Measurements from ENCODE around the gene ANGPT4. TPM values are rescaled to one million over a fixed set of nuclear protein-coding genes. Genes with fewer than 3 reads are reported as not detected.
A peak's percentile ranks its signal among the peaks of the same experiment; 100 is the strongest.
"Not testable (repeated sequence)": the region's sequence is repeated elsewhere in the genome, so short reads cannot be mapped to it uniquely, and the experiment has no call there.

The ANGPT4 gene
- total RNA-seq, 2 donors from 2014 or later: 0.24 to 1.1 TPM

GRCh38 chr20:856361-856775 lies 59.8 kb downstream of the ANGPT4 start:
- intact Hi-C loops (cut with DNase I): no loop called here
- DNase-seq (ENCODE audit: low spot score): peak; percentile 76

GRCh38 chr20:855466-856360 lies 60.4 kb downstream of the ANGPT4 start:
- intact Hi-C loops (cut with DNase I): no loop called here
- DNase-seq (ENCODE audit: low spot score): peak; percentile 29

DNA sequence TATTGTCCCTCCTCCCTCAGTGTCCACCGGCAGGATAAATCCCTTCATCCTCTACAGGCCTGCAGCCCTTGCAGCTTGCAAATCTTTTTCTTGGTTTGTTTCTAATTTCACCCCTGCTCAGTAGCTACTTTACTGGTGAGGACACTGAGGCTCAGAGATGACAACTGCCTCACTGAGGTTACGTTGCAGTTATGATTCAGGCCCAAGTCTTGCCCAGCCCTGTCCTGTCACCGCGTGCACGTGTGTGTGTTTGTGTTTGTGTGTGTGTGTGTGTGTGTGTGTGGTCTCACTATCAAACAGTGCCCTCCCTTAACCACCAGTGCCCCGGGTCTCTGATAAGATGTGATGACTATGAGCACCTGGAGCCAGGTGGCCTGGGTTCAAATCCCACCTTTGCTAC lies 61.5 kb downstream of the ANGPT4 start:
- intact Hi-C loops (cut with DNase I): no loop called here
- DNase-seq (ENCODE audit: low spot score): peak; percentile 31

DNA sequence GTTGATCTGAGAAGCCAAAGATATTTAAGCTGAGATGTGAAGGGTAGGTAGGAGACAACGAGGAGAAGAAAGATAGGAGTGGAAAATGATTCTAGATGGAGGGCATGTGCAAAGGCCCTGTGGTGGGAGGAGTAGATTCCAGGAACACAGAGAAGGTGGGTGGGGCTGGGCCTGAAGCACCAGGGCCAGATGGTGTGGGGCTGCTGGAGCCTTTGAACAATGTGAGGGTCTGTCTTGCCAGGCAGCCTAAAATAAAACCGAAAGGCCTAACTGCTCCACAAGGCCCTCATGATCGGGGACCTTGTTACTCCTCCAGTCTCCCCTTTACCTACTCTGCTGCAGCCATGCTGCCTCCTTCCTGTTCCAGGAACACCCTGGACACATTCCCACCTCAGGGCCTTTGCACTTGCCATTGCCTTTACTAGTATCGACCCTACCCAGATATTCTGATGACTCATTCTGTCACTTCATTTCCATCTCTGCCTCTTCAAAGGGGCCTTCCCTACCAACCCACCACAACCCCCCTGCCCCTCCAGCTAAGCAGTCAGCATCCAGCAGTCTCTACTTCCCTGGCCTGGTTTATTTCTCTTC lies 62.6 kb downstream of the ANGPT4 start:
- intact Hi-C loops (cut with DNase I): no loop called here
- DNase-seq (ENCODE audit: low spot score): peak; percentile 20

GRCh38 chr20:848731-849130 lies 67.4 kb downstream of the ANGPT4 start:
- intact Hi-C loops (cut with DNase I); DNase-seq (ENCODE audit: low spot score): not testable (repeated sequence)

GRCh38 chr20:848193-848592 lies 67.9 kb downstream of the ANGPT4 start:
- DNase-seq (ENCODE audit: low spot score): peak; percentile 67

DNA sequence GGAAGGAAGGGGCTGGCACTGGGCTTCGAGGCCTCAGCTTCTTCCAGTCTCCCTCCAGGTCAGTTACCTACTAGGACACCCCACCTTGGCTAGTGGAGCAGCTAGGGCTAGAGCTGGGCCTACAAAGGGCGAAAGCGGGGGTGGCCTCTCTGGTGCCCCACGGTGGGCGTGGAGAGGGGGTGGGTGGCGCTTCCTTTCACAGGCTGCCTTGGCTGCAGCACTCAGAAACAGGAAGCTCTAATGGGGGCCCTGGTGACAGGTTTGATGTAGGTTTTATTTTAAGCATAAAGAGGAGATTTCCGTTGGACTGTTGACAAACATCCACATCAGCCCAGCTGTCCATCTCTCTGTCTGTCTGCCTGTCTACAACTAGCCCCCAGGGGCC lies 69.2 kb downstream of the ANGPT4 start:
- DNase-seq (ENCODE audit: low spot score): peak; percentile 81
- intact Hi-C loops (cut with DNase I): no loop called here

More at GRCh38 chr20:848193-848592, 67.9 kb downstream of the ANGPT4 start:
- intact Hi-C loops (cut with DNase I): no loop called here

- DNase-seq (ENCODE audit: low spot score): peak; percentile 79
Observed at GRCh38 chr20:845941-846893, 69.9 kb downstream of the ANGPT4 start.

DNA sequence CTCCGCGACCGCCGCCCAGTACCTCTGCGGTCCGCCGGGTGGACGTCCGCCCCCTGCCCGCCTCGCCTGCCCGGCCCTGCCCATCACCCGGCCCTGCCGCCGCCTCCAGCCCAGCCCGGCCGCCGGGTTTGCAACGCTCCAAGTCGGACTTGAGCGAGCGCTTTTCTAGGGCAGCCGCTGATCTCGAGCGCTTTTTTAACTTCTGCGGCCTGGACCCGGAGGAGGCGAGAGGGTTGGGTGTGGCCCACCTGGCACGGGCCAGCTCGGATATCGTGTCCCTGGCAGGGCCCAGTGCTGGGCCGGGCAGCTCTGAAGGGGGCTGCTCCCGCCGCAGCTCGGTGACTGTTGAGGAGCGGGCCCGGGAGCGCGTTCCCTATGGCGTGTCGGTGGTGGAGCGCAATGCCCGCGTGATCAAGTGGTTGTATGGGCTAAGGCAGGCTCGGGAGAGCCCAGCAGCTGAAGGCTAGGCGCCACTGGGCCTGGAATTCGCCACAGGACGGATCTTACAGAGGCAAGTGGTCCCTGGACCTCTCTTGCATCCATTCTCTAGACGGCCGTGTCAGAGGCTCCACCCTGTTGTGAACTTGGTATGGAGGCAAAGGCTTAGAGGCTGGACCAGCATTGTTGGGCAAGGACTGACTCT lies 70.8 kb downstream of the ANGPT4 start:
- DNase-seq (ENCODE audit: low spot score): peak; percentile 79
- intact Hi-C loops (cut with DNase I): no loop called here

More at GRCh38 chr20:845941-846893, 69.9 kb downstream of the ANGPT4 start:
- intact Hi-C loops (cut with DNase I): no loop called here

DNA sequence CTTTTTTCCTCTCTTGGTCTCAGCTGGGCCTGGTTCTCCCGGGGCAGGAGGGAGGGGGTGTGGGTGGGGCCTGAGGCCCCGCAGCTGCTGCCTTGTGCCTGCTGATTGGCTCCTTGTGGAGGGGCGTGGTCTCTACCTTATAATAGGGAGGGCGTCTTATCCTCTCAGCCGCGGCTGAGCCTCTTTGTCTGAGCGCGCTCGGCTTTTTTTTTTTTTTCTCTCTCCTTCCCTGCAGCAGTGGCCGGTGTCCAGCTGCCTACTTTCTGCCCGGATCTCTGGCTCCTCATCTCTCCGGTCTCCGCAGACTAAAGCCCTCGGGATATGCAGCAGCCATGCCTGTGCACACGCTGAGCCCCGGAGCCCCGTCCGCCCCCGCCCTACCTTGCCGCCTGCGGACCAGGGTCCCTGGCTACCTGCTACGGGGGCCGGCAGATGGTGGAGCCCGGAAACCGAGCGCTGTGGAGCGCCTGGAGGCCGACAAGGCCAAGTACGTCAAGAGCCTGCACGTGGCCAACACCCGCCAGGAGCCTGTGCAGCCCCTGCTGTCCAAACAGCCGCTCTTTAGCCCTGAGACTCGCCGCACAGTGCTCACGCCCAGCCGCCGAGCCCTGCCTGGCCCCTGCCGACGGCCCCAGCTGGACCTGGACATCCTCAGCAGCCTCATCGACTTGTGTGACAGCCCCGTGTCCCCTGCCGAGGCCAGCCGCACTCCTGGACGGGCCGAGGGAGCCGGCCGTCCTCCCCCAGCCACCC lies 71.5 kb downstream of the ANGPT4 start:
- DNase-seq (ENCODE audit: low spot score): peak; percentile 95
- intact Hi-C loops (cut with DNase I): no loop called here

GRCh38 chr20:843912-844311 lies 72.2 kb downstream of the ANGPT4 start:
- intact Hi-C loops (cut with DNase I): no loop called here
- DNase-seq (ENCODE audit: low spot score): peak; percentile 70

GRCh38 chr20:842547-842940 lies 73.6 kb downstream of the ANGPT4 start:
- intact Hi-C loops (cut with DNase I): no loop called here

GRCh38 chr20:841568-842546 lies 74.3 kb downstream of the ANGPT4 start:
- intact Hi-C loops (cut with DNase I): no loop called here
- peak; percentile 76 for DNase-seq (ENCODE audit: low spot score)

More at GRCh38 chr20:842547-842940, 73.6 kb downstream of the ANGPT4 start:
- DNase-seq (ENCODE audit: low spot score): no peak

DNA sequence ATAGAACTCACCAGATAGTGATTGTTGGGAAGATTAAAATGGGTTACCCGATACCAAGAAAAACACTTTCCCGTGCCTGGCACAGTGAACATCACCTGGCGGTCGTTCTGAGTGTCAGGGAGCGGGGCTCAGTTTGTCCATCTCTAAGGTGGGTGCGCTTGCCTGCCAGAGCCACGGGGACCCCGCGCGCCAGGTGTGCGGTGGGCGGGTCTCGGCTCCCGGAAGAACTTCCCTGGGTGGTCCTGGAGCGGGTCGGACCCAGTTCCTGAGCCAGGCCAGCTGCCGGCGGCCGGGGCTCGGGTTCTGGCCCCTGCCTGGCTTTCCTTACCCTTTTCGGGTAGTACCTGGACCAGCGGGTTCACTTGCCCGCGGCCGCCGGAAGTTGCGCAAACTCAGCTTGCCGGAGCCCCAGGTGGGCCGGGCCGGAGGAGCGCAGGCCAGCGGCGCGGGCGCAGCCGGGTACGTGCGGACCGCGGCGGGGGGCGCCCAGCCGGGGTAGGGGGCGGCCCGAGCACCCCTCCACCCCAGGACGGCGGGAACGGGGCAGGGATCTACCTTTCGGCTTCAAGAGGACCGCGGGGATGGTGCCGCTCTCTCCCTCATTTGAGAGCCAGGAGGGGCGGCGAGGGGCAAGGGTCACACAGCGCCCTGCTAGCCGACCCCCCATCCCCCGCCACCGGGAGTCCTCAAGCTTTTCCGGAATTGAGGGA lies 75.1 kb downstream of the ANGPT4 start:
- peak; percentile 81 for DNase-seq (ENCODE audit: low spot score)
- intact Hi-C loops (cut with DNase I): no loop called here

- DNase-seq (ENCODE audit: low spot score): peak; percentile 11
- intact Hi-C loops (cut with DNase I): no loop called here
Observed at GRCh38 chr20:840503-840857, 75.7 kb downstream of the ANGPT4 start.

- intact Hi-C loops (cut with DNase I): loop anchor here in 1 of 2 donors (1.0 kb wide), 1 partner anchor 47 kb away; no protein-coding TSS in a partner anchor
- peak; percentile 64 for DNase-seq (ENCODE audit: low spot score)
Observed at GRCh38 chr20:839626-840025, 76.5 kb downstream of the ANGPT4 start.
